Breast epithelium (tissue), 4 donors: ENCODE results near the gene PDE7B. TPM values are rescaled to one million over a fixed set of nuclear protein-coding genes. Genes with fewer than 3 reads are reported as not detected.
"Not testable (repeated sequence)": the region's sequence is repeated elsewhere in the genome, so short reads cannot be mapped to it uniquely, and the experiment has no call there.

Experiments used
- DNase-seq, 2 donors: peaks; one replicate each; pipeline ENCODE4 v3.0.0-alpha.2; 2019; ENCODE audit warnings: low spot score in 2 of 2
- H3K27ac ChIP-seq, 2 donors: fragments of 200-600 bp; sonication (generic) in 1 of 2; one replicate each; pipeline ENCODE4 v1.5.1; 2016 to 2019; ENCODE audit warnings: mild to moderate bottlenecking in 1 of 2
- H3K27me3 ChIP-seq, 2 donors: fragments of 200-600 bp; sonication (generic) in 1 of 2; one replicate each; pipeline versions ENCODE4 v1.5.1 to v1.6.0; 2017 to 2019; ENCODE audit warnings: control low read depth in 1 of 2, mild to moderate bottlenecking in 1 of 2
- H3K36me3 ChIP-seq: fragments of 200-600 bp; one replicate; pipeline ENCODE4 v1.5.1; 2019
- H3K4me1 ChIP-seq, 2 donors: fragments of 200-600 bp; sonication (generic); one replicate each; pipeline ENCODE4 v1.5.1; 2016 to 2019; ENCODE audit warnings: control low read depth in 1 of 2
- H3K4me3 ChIP-seq, 3 donors: fragments of 200-600 bp; sonication (generic); 1 replicate in 2 of 3; 2 replicates in 1 of 3; pipeline ENCODE4 v1.5.1; 2016 to 2019; ENCODE audit warnings: mild to moderate bottlenecking in 3 of 3, moderate library complexity in 2 of 3
- H3K9me3 ChIP-seq, 2 donors: fragments of 200-600 bp; sonication (generic) in 1 of 2; one replicate each; pipeline ENCODE4 v1.5.1; 2016 to 2019; ENCODE audit warnings: control low read depth in 1 of 2
- CTCF ChIP-seq, 3 donors: fragments of 450-650 bp; IDR thresholded peaks; one replicate each; pipeline ENCODE4 v1.5.1; 2016 to 2017; ENCODE audit warnings: antibody characterized with exemption in 3 of 3, mild to moderate bottlenecking in 3 of 3, moderate library complexity in 3 of 3
- POLR2A ChIP-seq: fragments of 450-650 bp; IDR thresholded peaks from one replicate; pipeline ENCODE4 v1.6.1; 2016; ENCODE audit warnings: antibody characterized with exemption, mild to moderate bottlenecking, moderate library complexity
- POLR2AphosphoS5 ChIP-seq, 3 donors: sonication (generic); formaldehyde crosslinking; IDR thresholded peaks; one replicate each; pipeline ENCODE4 v1.6.1; 2017; ENCODE audit warnings: antibody characterized with exemption in 3 of 3
- intact Hi-C: fragments of 100-400 bp; cut with DNase I; formaldehyde crosslinking; loops from one replicate; pipeline ENCODE4 v1.15.1; 2023; ENCODE audit warnings: low total_unique reads
- total RNA-seq, 3 donors: library from RNA; depleted of rRNA; stranded (reverse); fragments of >200 nt; gene quantifications; one replicate each; pipeline ENCODE4 v1.1.0, GENCODE V29; 2016

PDE7B gene
- total RNA-seq, 3 donors from 2014 or later, result 3.4 to 5.2 (median 5.1) TPM

GRCh38 chr6:136095986-136096385 lies 244.5 kb downstream of the PDE7B start:
- TF ChIP-seq CTCF (IDR thresholded peaks at IDR 0.05) (no peak), POLR2AphosphoS5 (IDR thresholded peaks at IDR 0.05) (no peak), POLR2A (no peak)
- H3K4me1 ChIP-seq, result no peaks in the 10 kb centered on the region
- no peak overlapping the region for H3K4me3 ChIP-seq
- no peaks in the 10 kb centered on the region for H3K27me3 ChIP-seq
- H3K27ac ChIP-seq, result peak overlapping the region in 1 of 2 donors; percentile 55
- no peak for DNase-seq
- no peaks in the 10 kb centered on the region for H3K9me3 ChIP-seq
- intact Hi-C loops, result no loop called here
- H3K36me3 ChIP-seq, result no peaks in the 10 kb centered on the region

GRCh38 chr6:136102991-136103688 lies 251.6 kb downstream of the PDE7B start:
- Histone ChIP-seq H3K4me1 (no peaks in the 10 kb centered on the region), H3K36me3 (no peaks in the 10 kb centered on the region), H3K4me3 (peak overlapping the region in 1 of 3 donors; percentile 20), H3K9me3 (no peaks in the 10 kb centered on the region), H3K27me3 (no peaks in the 10 kb centered on the region), H3K27ac (peak overlapping the region; percentile 42 to 69)
- intact Hi-C loops, result no loop called here
- no peak for DNase-seq
- TF ChIP-seq CTCF (IDR thresholded peaks at IDR 0.05), result no peak
- TF ChIP-seq POLR2AphosphoS5 (IDR thresholded peaks at IDR 0.05), result no peak
- no peak for TF ChIP-seq POLR2A

- Histone ChIP-seq H3K4me3 (peak overlapping the region in 1 of 3 donors; percentile 20), H3K36me3 (no peaks in the 10 kb centered on the region), H3K4me1 (no peaks in the 10 kb centered on the region), H3K27ac (peak overlapping the region; percentile 42 to 69), H3K9me3 (no peaks in the 10 kb centered on the region), H3K27me3 (no peaks in the 10 kb centered on the region)
- no peak for DNase-seq
- intact Hi-C loops, result no loop called here
- TF ChIP-seq CTCF (IDR thresholded peaks at IDR 0.05), result no peak
- TF ChIP-seq POLR2AphosphoS5 (IDR thresholded peaks at IDR 0.05), result no peak
- no peak for TF ChIP-seq POLR2A
These were observed 252.3 kb downstream of the PDE7B start for GRCh38 chr6:136103763-136104311.

- intact Hi-C loops, result no loop called here
- no peaks in the 10 kb centered on the region for H3K36me3 ChIP-seq
- no peak for DNase-seq
- no peak for TF ChIP-seq CTCF (IDR thresholded peaks at IDR 0.05)
- no peak for TF ChIP-seq POLR2A
- TF ChIP-seq POLR2AphosphoS5 (IDR thresholded peaks at IDR 0.05), result no peak
- no peaks in the 10 kb centered on the region for H3K4me1 ChIP-seq
- H3K9me3 ChIP-seq, result no peaks in the 10 kb centered on the region
- H3K4me3 ChIP-seq, result no peak overlapping the region
- H3K27ac ChIP-seq, result peak overlapping the region in 1 of 2 donors; percentile 69
- no peaks in the 10 kb centered on the region for H3K27me3 ChIP-seq
These were observed 253.1 kb downstream of the PDE7B start for GRCh38 chr6:136104556-136104955.

- DNase-seq, H3K4me3 ChIP-seq, intact Hi-C loops, H3K27ac ChIP-seq, H3K4me1 ChIP-seq, H3K27me3 ChIP-seq, H3K36me3 ChIP-seq, H3K9me3 ChIP-seq: not testable (repeated sequence)
These were observed 254.3 kb downstream of the PDE7B start for GRCh38 chr6:136105797-136106196.
